DND-41 (cell line): ENCODE results near the gene SSTR4.
A peak's percentile ranks its signal among the peaks of the same experiment; 100 is the strongest.

Source experiments
- ATAC-seq: fragments of 200-7000 bp; cut with Tn5 transposase; 3 replicates; pipeline ENCODE4 v1.9.1; 2021; ENCODE audit warnings: low read depth; ENCODE audit not compliant: insufficient read depth
- DNase-seq: peaks from one replicate; pipeline ENCODE4 v3.0.0-alpha.2; 2020
- H2AFZ ChIP-seq: 2 replicates; pipeline ENCODE4 v1.6.0; 2012; ENCODE audit warnings: low read depth, low read length
- H3K27ac ChIP-seq: 2 replicates; pipeline ENCODE4 v1.5.1; 2012; ENCODE audit warnings: low read length, inconsistent platforms
- H3K27me3 ChIP-seq: fragments of 200-600 bp; sonication (generic); 2 replicates; pipeline ENCODE4 v1.6.0; 2012; ENCODE audit warnings: low read length, mild to moderate bottlenecking, inconsistent platforms; ENCODE audit not compliant: insufficient read depth, poor library complexity
- H3K36me3 ChIP-seq: 2 replicates; pipeline ENCODE4 v1.5.1; 2012; ENCODE audit warnings: low read length, inconsistent platforms; ENCODE audit not compliant: insufficient read depth
- H3K4me1 ChIP-seq: 2 replicates; pipeline ENCODE4 v1.5.1; 2012; ENCODE audit warnings: mild to moderate bottlenecking, low read length; ENCODE audit not compliant: insufficient read depth
- H3K4me2 ChIP-seq: 2 replicates; pipeline ENCODE4 v1.6.0; 2012; ENCODE audit warnings: mild to moderate bottlenecking, moderate library complexity, low read length, inconsistent platforms; ENCODE audit not compliant: insufficient read depth
- H3K4me3 ChIP-seq, 2 experiments: fragments of 200-600 bp in 1 of 2; shearing (Covaris generic) in 1 of 2; 2 replicates each; pipeline ENCODE4 v1.5.1; 2012 to 2016; ENCODE audit warnings: inconsistent platforms in 2 of 2, low read length in 2 of 2, mild to moderate bottlenecking in 2 of 2, low read depth in 1 of 2, moderate library complexity in 1 of 2
- H3K79me2 ChIP-seq: 2 replicates; pipeline ENCODE4 v1.6.0; 2012; ENCODE audit warnings: low read length, inconsistent platforms; ENCODE audit not compliant: insufficient read depth
- H3K9ac ChIP-seq: 2 replicates; pipeline ENCODE4 v1.6.0; 2012; ENCODE audit warnings: low read depth, mild to moderate bottlenecking, inconsistent platforms, low read length, moderate library complexity
- H3K9me3 ChIP-seq: 2 replicates; pipeline ENCODE4 v1.5.1; 2012; ENCODE audit warnings: low read length, moderate library complexity, mild to moderate bottlenecking, inconsistent platforms; ENCODE audit not compliant: insufficient read depth, severe bottlenecking
- H4K20me1 ChIP-seq: 2 replicates; pipeline ENCODE4 v1.6.0; 2012; ENCODE audit warnings: low read length; ENCODE audit not compliant: insufficient read depth
- CTCF ChIP-seq: IDR thresholded peaks from 2 replicates; pipeline ENCODE4 v1.5.1; 2012; ENCODE audit warnings: borderline replicate concordance, low read length, moderate library complexity, mild to moderate bottlenecking; ENCODE audit not compliant: poor library complexity, severe bottlenecking; ENCODE audit errors: extremely low read depth
- EZH2 ChIP-seq: IDR thresholded peaks from 3 replicates; pipeline ENCODE4 v1.6.1; 2012; ENCODE audit warnings: borderline replicate concordance, low read depth, mild to moderate bottlenecking, moderate library complexity, low read length, inconsistent platforms; ENCODE audit not compliant: severe bottlenecking

The SSTR4 gene

GRCh38 chr20:23082846-23083552 is 47.9 kb downstream of the SSTR4 start:
- TF ChIP-seq CTCF: no peak
- TF ChIP-seq EZH2: no peak
- no peak for DNase-seq

GRCh38 chr20:23083553-23084220 is 48.6 kb downstream of the SSTR4 start:
- H3K4me2 ChIP-seq: no peak overlapping the region
- H3K27me3 ChIP-seq: no peaks in the 10 kb centered on the region
- H3K79me2 ChIP-seq: no peaks in the 10 kb centered on the region
- TF ChIP-seq CTCF: no peak
- TF ChIP-seq EZH2: no peak
- H4K20me1 ChIP-seq: no peaks in the 10 kb centered on the region
- H3K36me3 ChIP-seq: no peaks in the 10 kb centered on the region
- H2AFZ ChIP-seq: no peak overlapping the region
- H3K9ac ChIP-seq: no peak overlapping the region
- ATAC-seq (no peak), DNase-seq (no peak)
- no peak overlapping the region for H3K4me3 ChIP-seq
- no peak overlapping the region for H3K27ac ChIP-seq
- H3K4me1 ChIP-seq: peaks cover 10% of the 10 kb centered on the region
- H3K9me3 ChIP-seq: no peaks in the 10 kb centered on the region

More at GRCh38 chr20:23082846-23083552, 47.9 kb downstream of the SSTR4 start:
- Histone ChIP-seq H4K20me1 (no peaks in the 10 kb centered on the region), H3K27me3 (no peaks in the 10 kb centered on the region), H3K4me1 (peaks cover 10% of the 10 kb centered on the region), H3K36me3 (no peaks in the 10 kb centered on the region), H3K4me2 (no peak overlapping the region), H3K4me3 (no peak overlapping the region), H2AFZ (no peak overlapping the region), H3K9me3 (no peaks in the 10 kb centered on the region), H3K27ac (0 out of 2 replicates have a peak overlapping the region, but pooled peaks have one; percentile 8), H3K9ac (no peak overlapping the region), H3K79me2 (no peaks in the 10 kb centered on the region)
- ATAC-seq: no peak

DNA sequence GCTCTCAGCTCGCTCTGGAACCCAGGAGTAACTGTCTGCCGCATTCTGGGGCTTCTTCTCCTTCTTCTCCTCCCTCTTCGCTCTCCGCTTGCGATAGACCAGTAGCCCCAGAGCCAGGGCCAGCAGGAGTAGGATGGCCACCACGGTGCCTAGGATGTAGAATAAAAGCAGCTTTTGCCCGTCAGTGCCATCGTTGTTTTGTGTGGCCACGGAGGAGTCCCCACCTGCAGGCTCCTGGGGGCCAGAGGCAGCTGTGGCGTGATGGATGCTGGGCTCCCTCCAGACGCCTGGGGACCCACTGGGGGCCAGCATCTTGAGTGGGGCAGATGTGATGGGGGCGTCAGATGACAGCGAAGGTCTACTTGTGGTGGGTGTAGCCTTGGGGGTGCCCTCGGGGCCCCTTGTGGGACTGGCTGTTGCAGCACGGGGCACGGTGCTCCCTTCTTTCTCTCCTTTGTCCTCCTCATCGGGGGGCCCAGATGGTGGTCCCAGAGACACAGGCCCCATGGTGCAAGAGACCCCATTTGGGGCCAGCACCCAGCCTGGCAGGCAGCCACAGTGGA is 49.3 kb downstream of the SSTR4 start:
- H3K4me2 ChIP-seq: no peak overlapping the region
- TF ChIP-seq EZH2 (no peak), CTCF (no peak)
- H3K27ac ChIP-seq: no peak overlapping the region
- no peak overlapping the region for H3K4me3 ChIP-seq
- no peak for ATAC-seq
- no peak for DNase-seq
- no peaks in the 10 kb centered on the region for H3K9me3 ChIP-seq
- no peak overlapping the region for H3K9ac ChIP-seq
- no peaks in the 10 kb centered on the region for H3K27me3 ChIP-seq
- H2AFZ ChIP-seq: no peak overlapping the region
- H3K4me1 ChIP-seq: peaks cover 10% of the 10 kb centered on the region
- H3K36me3 ChIP-seq: no peaks in the 10 kb centered on the region
- no peaks in the 10 kb centered on the region for H4K20me1 ChIP-seq
- no peaks in the 10 kb centered on the region for H3K79me2 ChIP-seq
